Kidney epithelial cell (primary cell): Measurements from ENCODE around the gene PEPD. TPM values are rescaled to one million over a fixed set of nuclear protein-coding genes. Genes with fewer than 3 reads are reported as not detected.

ENCODE experiments used
- DNase-seq: peaks from one replicate; pipeline ENCODE4 v3.0.0-alpha.2; 2010; ENCODE audit warnings: low read depth
- H3K27me3 ChIP-seq: 2 replicates; pipeline ENCODE4 v1.6.0; 2011; ENCODE audit warnings: low read length; ENCODE audit not compliant: control insufficient read depth, insufficient read depth
- H3K36me3 ChIP-seq: 2 replicates; pipeline ENCODE4 v1.5.1; 2011; ENCODE audit warnings: low read length; ENCODE audit not compliant: control insufficient read depth, insufficient read depth
- H3K4me3 ChIP-seq: 2 replicates; pipeline ENCODE4 v1.5.1; 2011; ENCODE audit warnings: low read depth, mild to moderate bottlenecking, control low read depth, low read length
- CTCF ChIP-seq: IDR thresholded peaks from 2 replicates; pipeline ENCODE4 v1.5.1; 2011; ENCODE audit warnings: mild to moderate bottlenecking, moderate library complexity, low read length, control low read depth, inconsistent platforms; ENCODE audit not compliant: insufficient read depth, poor library complexity, severe bottlenecking
- total RNA-seq: library from RNA; depleted of rRNA; stranded (reverse); fragments of >200 nt; gene quantifications from 2 replicates; pipeline ENCODE4 v1.2.3, GENCODE V29; 2015

Gene PEPD
- total RNA-seq, 1 donor from 2014 or later = 88.6 TPM

- Histone ChIP-seq H3K27me3 (no peaks in the 10 kb centered on the region), H3K36me3 (no peaks in the 10 kb centered on the region), H3K4me3 (no peak overlapping the region)
- DNase-seq = no peak
- TF ChIP-seq CTCF = no peak
Measured at GRCh38 chr19:33399745-33400681, 121.6 kb downstream of the PEPD start.

GRCh38 chr19:33399081-33399744 is 122.4 kb downstream of the PEPD start:
- no peak for TF ChIP-seq CTCF
- Histone ChIP-seq H3K36me3 (no peaks in the 10 kb centered on the region), H3K27me3 (no peaks in the 10 kb centered on the region), H3K4me3 (no peak overlapping the region)
- DNase-seq = no peak

- TF ChIP-seq CTCF = no peak
- no peak overlapping the region for H3K4me3 ChIP-seq
- H3K36me3 ChIP-seq = no peaks in the 10 kb centered on the region
- H3K27me3 ChIP-seq = no peaks in the 10 kb centered on the region
- DNase-seq = no peak
Measured at GRCh38 chr19:33398361-33399060, 123.1 kb downstream of the PEPD start.

- DNase-seq = no peak
Measured at GRCh38 chr19:33397536-33398360, 123.8 kb downstream of the PEPD start.

More at GRCh38 chr19:33397536-33398360, 123.8 kb downstream of the PEPD start:
- no peak for TF ChIP-seq CTCF
- no peak overlapping the region for H3K4me3 ChIP-seq
- H3K36me3 ChIP-seq = no peaks in the 10 kb centered on the region
- no peaks in the 10 kb centered on the region for H3K27me3 ChIP-seq
